GM12873 (cell line): ENCODE data around the gene ARSK.

Experiments
- CTCF ChIP-seq: IDR thresholded peaks from 2 replicates; pipeline ENCODE4 v1.5.1; 2012; ENCODE audit warnings: low read depth, mild to moderate bottlenecking, moderate library complexity, low read length, control low read depth; ENCODE audit not compliant: insufficient read depth; ENCODE audit errors: missing control alignments

ARSK gene

GRCh38 chr5:95610546-95610945, 55.6 kb downstream of the ARSK start:
- TF ChIP-seq CTCF: no peak

GRCh38 chr5:95611396-95611795, 56.5 kb downstream of the ARSK start:
- TF ChIP-seq CTCF: no peak

DNA sequence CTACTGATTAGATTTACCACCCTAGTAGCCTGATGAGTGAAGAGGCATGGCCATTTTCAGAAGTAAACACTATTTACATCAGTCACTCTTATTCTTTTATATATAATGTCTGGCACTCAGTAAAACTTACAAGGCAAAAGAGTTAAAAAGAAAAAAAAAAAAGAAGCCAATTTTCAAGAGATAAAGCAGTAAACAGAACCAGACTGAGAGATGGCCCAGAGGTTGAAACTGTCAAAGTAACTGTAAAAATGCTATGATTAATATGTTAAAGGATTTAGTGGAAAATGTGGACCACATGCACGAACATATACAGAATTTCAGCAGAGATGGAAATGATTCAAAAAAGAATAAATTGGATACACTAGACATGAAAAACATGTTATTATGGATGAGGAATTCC, 58.6 kb downstream of the ARSK start:
- TF ChIP-seq CTCF: no peak

DNA sequence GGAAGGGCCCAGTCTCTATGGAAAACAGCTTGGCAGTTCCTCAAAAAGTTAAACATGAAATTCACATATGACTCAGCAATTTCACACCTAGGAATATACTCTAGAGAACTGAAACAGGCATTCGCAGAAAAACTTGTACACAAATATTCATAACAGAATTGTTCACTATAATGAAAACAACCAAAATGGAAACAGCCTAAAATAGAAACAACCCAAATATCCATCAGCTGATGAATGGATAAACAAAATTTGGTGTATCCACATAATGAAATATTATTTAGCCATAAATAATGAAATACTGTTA, 60.2 kb downstream of the ARSK start:
- no peak for TF ChIP-seq CTCF

- TF ChIP-seq CTCF: no peak
Measured at GRCh38 chr5:95617057-95617456, 62.2 kb downstream of the ARSK start.

GRCh38 chr5:95619096-95619495, 64.2 kb downstream of the ARSK start:
- TF ChIP-seq CTCF: no peak

GRCh38 chr5:95619514-95620029, 64.7 kb downstream of the ARSK start:
- TF ChIP-seq CTCF: no peak
